Activated CD8-positive, alpha-beta memory T cell treated with anti-CD3 and anti-CD28 coated beads, Interleukin-2, amount 50 U/mL, for 48 hours (primary cell): ENCODE results near the gene SSR2.

Source experiments
- DNase-seq: peaks from one replicate; pipeline ENCODE4 v3.0.0-alpha.2; 2020

SSR2 gene

DNA sequence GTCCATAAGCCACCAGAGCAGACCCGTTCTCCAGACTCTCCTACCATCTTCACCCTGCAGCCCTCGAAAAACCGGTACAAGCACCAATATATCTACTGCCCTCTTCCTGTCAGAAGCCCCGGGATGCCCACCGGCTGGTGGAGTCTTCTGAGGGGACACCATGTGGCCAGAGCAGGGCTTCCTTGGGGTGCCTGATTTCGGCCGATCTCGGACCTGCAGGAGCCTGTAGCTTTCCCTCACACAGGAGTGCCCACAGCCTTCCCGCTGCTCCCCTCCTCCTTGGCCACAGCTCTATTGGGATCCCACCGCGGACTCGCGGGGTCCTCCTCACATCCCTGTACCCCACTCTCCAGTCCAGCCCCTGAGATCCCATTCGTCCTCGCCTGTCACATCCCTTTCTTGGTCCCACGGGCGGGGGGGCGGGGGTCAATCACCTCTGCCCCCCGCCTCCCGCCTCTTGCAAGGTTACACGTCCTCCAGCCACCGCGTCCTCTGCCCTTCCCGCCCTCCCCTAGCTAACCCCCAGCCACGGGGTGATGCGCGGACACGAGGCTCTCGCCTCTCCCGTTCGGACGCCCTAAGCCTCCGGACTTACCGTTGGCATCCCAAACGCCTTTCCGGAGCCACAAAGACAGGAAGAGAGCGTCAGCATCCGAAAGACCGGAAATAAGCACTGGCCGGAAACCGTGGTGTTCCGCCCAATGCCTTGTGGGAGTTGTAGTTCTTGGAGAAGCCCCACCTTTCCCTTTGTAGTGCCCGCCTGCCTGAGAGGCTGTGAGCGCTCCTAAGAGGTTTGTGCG, at the start of gene SSR2:
Gene SSR2 (minus strand): TSS at position 659 of the 800 bp plus-strand sequence. CDS start 784 bp downstream, outside the sequence.
- DNase-seq = peak; percentile 86

DNA sequence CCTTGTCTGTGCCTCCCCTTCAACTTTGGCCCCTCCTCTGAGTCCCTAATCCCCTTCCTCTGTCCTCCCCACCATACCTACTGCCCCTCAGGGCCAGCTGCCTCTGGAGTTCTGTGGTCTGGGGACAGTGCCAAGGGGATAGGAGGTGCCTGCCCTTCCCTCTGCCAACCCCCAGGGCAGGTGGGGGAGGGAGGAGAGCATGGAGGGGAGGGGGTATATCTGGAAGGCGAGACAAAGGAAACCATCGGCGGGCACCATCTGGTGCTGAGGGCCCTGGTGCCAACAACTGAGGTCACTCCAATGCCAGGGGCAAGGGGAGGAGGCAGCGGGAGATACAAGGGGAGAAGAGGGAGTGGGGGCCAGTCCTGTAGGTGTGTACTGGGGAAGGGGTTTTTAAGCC, 49.8 kb upstream of the SSR2 start:
- no peak for DNase-seq

DNA sequence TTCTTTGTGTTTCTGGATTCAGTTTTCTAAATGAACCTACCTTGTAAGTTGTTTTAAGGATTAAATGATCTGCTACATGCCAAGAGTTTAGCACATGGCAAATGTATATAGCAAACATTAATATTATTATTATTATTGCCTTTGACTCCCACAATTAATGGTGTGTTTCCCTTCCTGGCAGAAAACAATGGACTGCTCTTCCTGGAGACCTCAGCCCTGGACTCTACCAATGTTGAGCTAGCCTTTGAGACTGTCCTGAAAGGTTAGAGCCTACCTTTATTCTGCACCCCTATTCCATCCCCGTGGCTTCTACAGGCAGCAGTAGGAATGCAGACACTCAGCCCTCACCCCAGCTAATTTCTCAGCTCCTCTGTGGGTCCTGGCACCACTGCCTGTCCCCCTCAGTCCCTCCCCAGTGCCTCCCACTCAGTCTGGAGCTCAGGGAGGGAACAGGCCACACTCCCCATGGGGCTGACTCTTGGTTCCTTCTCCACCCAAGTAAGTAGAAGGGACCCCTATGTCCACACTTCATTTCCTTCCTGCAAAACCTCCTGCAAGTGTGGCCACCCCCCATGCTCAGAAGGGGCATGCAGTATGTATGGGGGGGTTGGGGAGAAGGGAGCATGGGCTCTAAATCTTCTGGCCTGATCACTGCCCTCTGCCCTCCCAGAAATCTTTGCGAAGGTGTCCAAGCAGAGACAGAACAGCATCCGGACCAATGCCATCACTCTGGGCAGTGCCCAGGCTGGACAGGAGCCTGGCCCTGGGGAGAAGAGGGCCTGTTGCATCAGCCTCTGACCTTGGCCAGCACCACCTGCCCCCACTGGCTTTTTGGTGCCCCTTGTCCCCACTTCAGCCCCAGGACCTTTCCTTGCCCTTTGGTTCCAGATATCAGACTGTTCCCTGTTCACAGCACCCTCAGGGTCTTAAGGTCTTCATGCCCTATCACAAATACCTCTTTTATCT, 49.0 kb upstream of the SSR2 start:
- DNase-seq = no peak

DNA sequence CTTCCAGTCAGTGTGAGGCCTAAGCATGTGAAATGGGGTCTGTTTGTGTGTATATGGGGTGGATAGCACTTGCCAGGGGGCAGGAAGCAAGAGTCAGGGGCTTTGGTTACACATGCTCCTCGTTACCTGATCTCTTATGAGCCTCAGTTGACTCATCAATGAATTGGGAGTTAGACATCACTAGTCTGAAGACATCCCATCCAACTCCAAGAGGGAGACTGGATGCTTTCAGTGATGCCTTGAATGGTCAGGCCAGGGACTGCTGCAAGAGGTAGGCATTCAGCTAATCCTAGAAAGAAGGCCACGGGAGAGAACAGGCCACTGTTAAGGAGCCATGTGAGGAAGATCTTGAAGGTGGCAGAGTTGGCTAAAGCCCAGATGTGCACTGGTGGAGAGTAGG, 46.5 kb upstream of the SSR2 start:
- no peak for DNase-seq

DNA sequence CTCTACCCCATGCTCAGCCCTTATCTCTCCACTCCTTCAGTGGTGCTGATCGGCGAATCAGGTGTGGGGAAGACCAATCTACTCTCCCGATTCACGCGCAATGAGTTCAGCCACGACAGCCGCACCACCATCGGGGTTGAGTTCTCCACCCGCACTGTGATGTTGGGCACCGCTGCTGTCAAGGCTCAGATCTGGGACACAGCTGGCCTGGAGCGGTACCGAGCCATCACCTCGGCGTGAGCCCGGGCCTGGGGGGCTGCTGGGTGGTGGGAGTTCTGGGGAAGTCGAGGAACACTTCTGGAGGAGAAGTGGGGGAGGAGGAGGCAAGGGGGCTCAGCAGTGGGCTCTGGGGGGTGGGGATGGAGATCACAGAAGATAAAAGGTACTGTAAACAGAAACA, 45.1 kb upstream of the SSR2 start:
- no peak for DNase-seq

DNA sequence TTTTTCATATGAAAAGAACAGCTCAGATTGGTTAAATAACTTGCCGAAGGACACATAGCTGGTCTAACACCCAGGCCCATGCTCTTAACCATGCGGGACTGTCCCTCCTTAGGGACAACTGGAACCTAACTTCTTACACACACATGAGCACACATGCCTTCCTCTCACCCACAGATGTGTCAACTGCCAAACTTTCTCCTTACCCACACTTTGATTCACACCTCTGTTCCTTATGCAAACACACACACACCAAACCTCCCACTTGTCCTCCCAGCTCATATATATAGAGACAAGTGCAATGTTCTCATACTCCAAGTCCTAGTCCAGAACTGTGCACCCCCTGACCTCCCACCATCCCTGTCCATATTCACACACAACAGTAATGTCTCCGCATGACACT, 44.5 kb upstream of the SSR2 start:
- no peak for DNase-seq

DNA sequence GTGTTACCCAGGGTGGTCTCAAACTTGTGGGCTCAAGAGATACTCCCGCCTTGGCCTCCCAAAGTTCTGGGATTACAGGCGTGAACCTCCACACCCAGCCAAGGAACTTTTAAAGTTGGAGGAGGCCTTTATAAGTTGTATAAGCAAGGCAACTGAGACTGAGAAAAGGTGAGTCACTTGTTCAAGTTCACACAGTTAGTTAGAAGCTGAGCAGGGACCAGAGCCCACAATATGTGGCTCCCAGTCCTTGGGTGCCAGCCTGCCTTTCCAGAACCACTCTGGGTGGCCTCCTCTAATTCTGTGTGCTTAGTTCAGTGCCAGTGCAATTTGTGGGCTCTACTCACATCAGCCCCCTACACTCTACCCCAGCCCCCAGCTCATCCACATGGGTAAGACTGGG, 43.9 kb upstream of the SSR2 start:
- DNase-seq = no peak

DNA sequence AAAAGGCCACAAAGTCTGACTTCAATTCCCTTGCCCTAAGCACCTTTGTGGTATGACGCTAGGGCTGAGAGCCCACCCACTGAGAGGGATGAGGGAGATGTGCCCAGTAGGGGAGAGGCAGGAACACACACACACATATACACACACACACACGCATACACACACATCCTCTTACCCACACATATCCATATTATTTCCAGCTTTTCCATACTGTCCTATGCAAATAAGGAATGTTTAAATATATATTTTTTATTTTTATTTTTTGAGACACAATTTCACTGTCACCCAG, 43.2 kb upstream of the SSR2 start:
- no peak for DNase-seq

DNA sequence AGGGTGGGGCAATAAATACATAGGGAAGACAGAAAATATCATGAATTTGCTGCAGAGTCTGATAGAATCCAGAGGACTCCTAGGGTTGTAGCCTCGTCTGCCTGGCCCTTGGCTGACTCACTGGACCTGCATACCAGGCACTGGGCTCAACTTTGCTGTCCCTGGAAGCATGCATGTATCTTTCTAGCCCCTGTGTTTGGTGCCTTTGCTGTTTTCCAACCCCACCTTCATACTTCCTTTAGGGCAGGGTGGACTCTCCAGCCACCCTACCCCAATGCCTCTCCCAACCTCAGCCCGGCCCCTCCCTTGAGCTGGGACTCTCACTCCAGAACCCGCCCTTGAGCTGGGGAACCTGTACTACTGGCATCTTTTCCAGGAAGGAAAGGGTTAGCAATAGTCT, 41.4 kb upstream of the SSR2 start:
- DNase-seq = no peak

DNA sequence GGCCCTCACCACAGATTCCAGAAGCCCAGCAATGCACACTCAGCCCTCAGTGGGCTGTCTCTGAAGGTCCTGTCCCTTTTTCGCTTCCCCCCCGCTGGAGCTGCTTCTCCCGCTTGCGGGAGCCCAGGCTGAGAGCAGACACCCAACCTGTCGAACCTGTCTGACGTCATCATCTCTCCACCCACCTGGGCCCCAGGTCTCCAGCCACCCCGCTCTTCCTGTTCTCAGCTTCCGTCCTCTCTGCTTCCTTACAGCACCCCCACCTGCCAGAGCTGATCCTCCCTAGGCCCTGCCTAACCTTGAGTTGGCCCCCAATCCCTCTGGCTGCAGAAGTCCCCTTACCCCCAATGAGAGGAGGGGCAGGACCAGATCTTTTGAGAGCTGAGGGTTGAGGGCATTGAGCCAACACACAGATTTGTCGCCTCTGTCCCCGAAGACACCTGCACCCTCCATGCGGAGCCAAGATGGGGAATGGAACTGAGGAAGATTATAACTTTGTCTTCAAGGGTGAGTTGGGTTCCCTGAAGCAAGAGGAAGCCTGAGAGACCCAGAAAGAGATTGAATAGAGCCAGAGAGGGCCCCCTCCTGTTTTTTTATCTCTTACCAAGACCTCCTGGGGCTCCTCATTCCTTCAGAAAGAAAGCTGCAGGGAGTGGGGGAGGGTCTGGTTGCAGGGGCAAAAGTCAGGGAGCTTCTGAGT, 40.3 kb upstream of the SSR2 start, which contains the start of gene RAB25:
Gene RAB25 (plus strand): TSS at position 224 of the 700 bp plus-strand sequence. CDS start 241 bp downstream, at position 465.
- DNase-seq = no peak

DNA sequence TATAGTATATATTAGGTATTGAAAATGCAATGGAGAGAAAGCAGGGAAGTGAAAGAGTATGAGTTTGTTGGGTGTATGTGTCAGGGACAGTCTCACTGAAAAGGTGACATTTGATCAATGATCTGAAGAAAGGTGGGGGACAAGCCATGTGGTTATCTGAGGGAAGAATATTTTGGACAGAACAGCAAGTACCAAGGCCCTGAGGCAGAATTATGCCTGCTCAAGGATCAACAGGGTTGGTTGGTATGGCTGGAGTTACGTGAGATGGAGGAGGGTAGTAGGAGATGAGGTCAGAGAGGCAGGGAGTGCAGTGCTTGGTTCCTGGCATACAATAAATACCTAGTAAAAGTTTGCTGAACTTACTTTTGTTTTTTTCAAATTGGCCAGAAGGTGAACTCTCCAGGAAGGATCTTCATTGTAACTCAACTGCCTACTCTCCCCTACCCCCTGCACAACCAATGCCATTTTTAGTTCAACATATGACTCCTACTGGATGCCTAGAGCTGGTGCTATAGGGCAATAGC, 35.6 kb upstream of the SSR2 start:
- no peak for DNase-seq

DNA sequence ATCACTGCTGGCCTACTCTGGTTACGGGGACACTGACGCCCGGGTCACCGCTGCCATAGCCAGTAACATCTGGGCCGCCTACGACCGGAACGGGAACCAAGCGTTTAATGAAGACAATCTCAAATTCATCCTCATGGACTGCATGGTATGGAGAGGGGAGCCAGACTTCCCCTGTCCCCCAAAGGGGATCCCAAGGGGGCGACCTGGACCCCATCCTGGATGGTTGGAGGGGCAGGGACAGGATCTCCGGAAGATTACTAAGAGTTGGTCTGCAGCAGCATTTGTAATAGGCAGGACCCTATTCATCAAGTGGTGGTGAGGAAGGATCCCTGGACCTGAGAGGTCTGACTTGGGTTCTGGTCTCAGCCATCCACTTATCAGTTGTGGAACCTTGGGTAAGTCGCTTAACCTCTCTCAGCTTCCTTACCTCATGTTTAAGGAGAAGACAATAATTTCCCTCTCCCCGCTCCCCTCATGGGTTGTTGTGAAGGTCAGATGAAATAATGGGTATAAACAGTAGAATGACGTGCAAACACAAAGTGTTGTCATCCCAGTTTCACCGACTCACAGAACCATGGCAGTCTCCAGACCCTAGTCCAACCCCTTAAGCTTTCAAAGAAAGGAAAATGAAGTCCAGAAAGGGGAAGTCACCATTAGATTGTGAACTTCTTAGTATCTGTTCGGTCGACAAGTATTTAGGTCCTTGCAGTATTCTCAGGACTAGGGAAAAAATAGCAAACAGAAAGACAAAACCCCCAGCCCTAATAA, 34.7 kb upstream of the SSR2 start:
- no peak for DNase-seq

DNA sequence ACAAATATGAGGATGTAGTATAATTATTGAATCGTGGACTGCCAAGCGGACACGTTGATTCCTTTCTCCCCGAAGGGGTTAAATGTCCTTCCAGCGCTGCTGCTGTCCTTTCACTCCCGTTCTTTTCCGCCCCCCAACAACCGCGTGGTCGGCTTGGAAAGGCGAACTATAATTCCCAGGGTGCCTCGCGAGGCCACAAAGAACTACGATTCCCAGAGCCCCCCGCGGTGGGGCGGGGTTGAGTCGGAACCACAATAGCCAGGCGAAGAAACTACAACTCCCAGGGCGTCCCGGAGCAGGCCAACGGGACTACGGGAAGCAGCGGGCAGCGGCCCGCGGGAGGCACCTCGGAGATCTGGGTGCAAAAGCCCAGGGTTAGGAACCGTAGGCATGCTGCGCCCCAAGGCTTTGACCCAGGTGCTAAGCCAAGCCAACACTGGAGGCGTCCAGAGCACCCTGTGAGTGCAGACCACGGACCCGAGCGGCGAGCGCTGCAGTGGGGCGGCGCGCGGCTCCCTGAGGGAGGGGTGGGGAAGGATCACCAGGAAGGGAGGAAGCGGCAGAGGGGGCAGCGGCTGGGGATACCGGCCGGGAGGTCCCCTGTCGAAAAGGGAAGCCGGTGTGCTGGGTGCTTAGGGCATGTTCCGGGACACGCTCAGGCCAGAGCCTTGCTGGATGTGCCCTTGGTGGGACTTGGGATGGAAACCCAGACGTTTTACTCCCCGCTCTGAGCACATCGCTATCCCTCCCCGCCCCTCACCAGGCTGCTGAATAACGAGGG, 33.9 kb upstream of the SSR2 start, which contains the start of gene LAMTOR2:
Gene LAMTOR2 (plus strand): TSS at position 283 of the 781 bp plus-strand sequence. CDS start 108 bp downstream, at position 391.
- peak; percentile 97 for DNase-seq

DNA sequence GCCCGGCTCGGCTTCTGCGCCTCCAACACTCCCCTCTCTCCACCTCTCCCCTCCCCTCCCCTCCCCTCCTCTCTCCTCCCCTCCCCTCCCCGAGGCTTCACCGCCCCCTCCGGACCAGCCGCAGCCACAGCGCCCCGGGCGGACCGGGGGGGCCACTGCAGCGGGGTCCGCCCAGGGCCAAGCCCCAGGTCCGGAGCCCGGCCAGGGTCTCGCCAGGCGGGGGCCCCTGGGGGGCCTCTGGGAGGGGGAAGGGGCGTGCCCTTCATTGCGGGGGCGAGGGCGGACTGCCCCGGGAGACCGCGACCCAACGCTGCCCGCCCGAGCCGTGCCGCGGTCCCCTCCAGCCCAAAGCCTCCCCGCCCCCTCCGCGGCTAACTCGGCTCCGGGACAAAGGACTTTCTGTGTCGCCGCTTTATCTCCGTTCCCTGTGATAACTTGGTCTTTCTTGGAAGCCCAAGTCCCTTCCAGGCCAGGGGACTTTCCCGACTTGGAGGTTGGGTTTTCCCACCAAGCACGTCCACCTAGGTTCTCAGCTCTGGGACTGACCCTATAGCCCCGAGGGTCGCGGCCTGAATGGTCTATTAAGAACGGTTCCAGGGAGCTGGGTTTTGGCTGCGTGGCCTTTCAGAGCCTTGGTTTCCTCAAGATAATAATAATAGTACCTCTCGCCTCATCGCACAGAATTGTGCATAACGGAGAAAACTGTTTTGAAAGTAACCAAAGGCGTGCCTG, 33.2 kb upstream of the SSR2 start, which contains the start of gene UBQLN4:
Gene UBQLN4 (minus strand): TSS at position 31 of the 732 bp plus-strand sequence. CDS start 97 bp downstream, outside the sequence.
- peak; percentile 90 for DNase-seq

DNA sequence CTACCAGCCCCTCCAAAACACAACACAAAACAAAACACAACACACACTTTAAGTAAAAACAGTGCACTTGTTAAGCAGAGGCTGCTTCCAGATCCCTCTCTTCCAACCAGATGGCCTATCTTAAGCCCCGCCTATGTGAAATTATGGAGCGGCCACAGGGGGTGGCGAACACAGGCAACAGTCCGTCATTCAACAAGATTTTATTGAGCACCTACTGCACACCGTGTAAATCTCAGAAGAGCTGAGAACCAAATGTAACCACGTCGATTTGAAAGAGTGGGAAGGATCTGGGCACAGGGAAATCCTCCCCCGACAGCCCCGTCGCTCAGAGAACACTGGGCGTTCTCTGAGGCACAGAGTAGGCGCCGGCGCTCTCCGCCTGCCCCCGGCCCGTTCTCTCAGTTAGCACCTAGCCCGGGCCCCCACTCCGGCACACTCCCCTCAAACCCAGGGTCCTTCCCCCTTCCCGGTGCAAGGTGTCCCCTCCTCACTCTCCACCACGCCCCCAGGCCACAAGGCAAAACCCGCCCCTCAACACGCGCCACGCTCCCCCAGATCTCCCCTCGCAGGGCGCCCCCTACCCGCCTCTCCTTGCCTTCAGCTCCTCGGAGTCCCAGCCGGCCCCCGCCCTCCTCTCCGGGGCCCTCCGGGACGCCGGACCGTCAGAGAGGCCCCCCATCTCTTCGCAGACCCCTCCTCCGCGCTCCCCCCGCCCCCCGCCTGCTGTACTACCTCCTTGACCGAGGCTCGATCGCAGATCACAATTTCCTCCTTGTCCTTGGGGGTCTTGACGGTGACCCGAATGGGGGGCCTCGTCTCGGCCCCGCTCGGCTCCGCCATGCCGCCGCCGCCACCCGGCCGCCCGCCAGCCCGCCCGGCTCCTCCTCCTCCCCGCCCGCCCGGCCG, 32.4 kb upstream of the SSR2 start:
- peak; percentile 84 for DNase-seq

DNA sequence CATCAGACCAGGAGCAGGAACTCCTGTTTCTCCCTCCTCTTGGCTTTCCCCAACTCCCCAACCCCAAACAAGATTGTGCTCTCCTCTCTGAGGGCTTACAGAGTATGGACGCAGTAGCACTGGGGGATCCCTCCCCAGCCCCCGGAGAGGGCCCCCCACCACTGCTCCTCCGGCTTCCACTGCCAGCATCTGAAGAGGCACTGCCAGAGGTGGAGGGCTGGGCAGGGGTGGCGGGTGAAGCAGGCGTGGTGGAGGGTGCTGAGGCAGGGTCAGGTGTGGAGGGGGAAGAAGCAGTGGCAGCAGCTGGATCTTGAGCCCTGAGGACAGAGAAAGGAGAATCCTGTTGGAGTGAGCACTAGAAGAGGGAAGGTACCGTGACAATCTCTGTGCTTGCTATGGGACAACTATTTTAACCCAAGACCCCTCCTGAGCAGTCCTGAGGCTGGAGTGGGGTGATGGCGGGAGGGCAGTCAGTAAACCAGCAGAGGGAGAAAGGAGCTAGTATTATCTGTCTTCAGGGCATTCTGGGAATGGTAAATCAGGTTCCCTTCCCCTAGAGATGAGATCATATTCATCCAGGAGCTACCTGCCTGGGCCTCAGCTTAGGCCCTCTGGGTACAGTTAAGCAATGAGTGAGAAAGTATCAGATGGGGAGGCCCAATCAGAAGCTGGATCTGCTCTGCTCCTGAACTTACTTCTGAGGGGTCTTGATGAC, 30.4 kb upstream of the SSR2 start:
- DNase-seq = no peak

DNA sequence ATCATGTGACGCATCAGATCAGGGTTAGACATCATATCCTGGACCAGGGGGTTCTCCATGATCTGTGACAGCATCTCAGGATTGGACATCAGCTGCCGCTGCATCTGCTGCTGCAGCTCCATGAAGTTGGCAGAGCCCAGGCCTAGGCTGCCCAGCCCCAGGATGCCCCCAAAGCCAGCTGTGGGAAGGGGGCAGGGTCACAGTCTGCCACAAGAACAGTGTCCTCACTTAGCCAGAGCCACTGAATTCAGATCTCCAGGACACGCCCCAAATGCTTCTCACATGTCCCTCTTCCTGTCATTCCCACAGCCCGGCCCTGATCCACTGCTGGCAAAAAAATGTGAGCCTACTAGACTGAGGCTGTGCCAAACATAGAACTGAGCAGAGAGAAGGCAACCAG, 29.6 kb upstream of the SSR2 start:
- no peak for DNase-seq

DNA sequence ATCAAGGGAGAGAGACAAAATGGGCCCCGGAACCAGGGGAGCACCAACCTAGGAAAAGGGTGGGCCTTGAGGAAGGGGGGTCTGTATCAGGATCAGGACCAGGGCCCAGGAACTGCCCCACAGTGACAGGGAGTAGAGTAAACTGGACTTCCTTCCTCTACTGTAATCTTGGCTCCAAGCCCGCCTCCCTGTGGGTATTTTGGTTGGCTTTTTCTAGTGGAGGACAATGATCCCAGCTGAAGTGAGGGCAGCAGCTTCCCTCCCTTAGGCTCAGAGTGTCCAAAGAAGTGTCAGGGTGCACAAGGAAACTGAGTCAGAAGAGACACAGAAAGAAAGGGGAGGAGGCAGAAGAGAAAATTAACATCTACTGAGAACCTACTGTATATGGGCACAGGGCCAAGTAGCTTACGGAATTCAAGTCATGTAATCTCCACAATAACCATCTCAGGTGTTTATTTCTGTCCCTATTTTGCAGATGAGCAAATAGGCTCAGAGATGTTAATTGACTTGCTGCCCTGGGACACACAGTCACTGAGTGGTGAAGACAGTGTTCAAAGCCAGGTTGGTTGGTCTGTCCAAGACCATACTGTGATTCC, 28.0 kb upstream of the SSR2 start:
- no peak for DNase-seq
